ENCODE measurements around the gene OPRM1. TPM values are rescaled to one million over a fixed set of nuclear protein-coding genes. Genes with fewer than 3 reads are reported as not detected.

Gene OPRM1
- total RNA-seq, 1 experiment from 2014 or later, result not detected

DNA sequence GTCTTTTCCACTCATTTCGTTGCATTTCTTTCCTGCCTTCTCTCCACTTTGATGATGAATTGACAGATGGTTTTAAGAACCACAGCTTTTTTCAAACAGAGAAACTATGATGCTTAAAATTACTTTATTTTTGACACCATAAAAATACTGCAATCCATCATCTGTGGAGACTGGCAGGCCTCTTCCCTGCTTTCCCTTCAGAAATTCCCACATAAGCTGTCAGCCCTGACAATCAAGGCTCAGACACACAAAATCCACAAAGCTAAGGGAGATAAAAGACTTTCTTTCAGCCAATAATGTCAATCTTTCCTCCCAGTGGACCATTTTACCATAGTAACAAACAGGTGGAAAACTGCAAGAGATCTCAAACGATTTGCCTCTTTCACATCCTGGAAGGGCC lies 235.1 kb downstream of the OPRM1 start:
- Histone ChIP-seq H3K4me1 (no peaks in the 10 kb centered on the region), H3K9me3 (no peaks in the 10 kb centered on the region), H3K36me3 (ENCODE audit: control insufficient read depth, insufficient read depth, low read length) (no peaks in the 10 kb centered on the region), H3K4me3 (ENCODE audit: low read depth, low read length) (no peak overlapping the region), H3K27me3 (replicated peaks; ENCODE audit: control insufficient read depth, insufficient read depth, low read length) (no peaks in the 10 kb centered on the region)
- H3K4me3 Mint-ChIP-seq (ENCODE audit: unreplicated experiment), result no peak overlapping the region
- H3K27me3 Mint-ChIP-seq (ENCODE audit: insufficient read depth, unreplicated experiment), result no peaks in the 10 kb centered on the region
- intact Hi-C loops (cut with micrococcal nuclease; ENCODE audit: unreplicated experiment), result no loop called here
- H3K4me1 Mint-ChIP-seq (ENCODE audit: low read depth, unreplicated experiment), result no peaks in the 10 kb centered on the region
- TF ChIP-seq, protein P1, sequence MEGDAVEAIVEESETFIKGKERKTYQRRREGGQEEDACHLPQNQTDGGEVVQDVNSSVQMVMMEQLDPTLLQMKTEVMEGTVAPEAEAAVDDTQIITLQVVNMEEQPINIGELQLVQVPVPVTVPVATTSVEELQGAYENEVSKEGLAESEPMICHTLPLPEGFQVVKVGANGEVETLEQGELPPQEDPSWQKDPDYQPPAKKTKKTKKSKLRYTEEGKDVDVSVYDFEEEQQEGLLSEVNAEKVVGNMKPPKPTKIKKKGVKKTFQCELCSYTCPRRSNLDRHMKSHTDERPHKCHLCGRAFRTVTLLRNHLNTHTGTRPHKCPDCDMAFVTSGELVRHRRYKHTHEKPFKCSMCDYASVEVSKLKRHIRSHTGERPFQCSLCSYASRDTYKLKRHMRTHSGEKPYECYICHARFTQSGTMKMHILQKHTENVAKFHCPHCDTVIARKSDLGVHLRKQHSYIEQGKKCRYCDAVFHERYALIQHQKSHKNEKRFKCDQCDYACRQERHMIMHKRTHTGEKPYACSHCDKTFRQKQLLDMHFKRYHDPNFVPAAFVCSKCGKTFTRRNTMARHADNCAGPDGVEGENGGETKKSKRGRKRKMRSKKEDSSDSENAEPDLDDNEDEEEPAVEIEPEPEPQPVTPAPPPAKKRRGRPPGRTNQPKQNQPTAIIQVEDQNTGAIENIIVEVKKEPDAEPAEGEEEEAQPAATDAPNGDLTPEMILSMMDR (IDR thresholded peaks at IDR 0.05; ENCODE audit: insufficient read depth in 1 of 2, low read depth in 1 of 2, low read length in 1 of 2, severe bottlenecking in 1 of 2, unreplicated experiment in 1 of 2), result no peak
- POLR2A ChIA-PET, result no interaction called here
- no peak for DNase-seq
- H3K36me3 Mint-ChIP-seq (ENCODE audit: insufficient read depth, unreplicated experiment), result no peaks in the 10 kb centered on the region
- no peaks in the 10 kb centered on the region for H3K9me3 Mint-ChIP-seq (ENCODE audit: unreplicated experiment)
- CTCF ChIA-PET, result no interaction called here
- no peak overlapping the region for H3K27ac Mint-ChIP-seq (ENCODE audit: unreplicated experiment)
- no TSS peak for BruUV-seq (replicated peaks)

DNA sequence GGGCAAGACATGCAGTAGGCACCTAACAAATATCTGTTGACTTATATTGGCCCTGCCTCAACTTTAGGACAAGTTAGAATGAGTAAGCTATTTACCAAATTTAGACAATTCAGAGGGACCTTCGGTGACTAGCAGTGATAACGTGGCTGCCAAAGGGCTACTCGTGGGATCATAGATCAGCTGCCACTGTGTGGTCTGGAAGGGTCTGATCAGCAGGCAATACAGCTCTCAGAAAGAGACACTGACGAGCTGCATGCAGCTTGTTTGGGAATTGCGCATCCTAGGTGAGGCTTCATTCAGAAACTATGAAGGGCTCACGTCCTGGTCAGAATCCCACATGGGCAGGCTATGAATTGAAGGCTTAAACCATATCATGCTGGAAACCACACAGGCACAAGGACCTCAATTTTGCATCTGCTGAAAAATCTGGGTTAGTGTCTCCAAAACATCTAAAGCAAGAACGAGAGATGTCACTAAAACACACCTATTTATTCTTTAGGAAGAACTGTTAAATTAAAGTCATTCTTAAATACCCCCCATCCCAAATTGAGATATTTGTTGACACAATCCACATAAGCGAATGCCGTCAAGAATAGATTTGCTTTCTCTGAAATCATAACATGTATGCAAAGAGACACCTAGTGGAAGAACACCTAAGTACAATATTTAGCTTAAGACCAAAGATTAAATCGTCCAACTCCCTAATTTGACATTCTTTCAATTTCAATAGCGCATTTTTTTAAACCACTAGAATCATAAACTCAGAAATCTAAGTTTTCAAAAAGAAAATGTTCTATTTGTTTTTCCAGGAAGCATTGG lies 238.0 kb downstream of the OPRM1 start:
- no peaks in the 10 kb centered on the region for H3K9me3 ChIP-seq
- ChIA-PET POLR2A (no interaction called here), CTCF (interaction anchor here (0.6 to 1.5 kb wide), 4 partner anchors 13 to 124 kb away, joined by 3 to 12 read pairs (median 5); no protein-coding TSS in a partner anchor)
- Mint-ChIP-seq H3K4me3 (ENCODE audit: unreplicated experiment) (peak overlapping the region; percentile 40), H3K27me3 (ENCODE audit: insufficient read depth, unreplicated experiment) (no peaks in the 10 kb centered on the region), H3K9me3 (ENCODE audit: unreplicated experiment) (no peaks in the 10 kb centered on the region), H3K36me3 (ENCODE audit: insufficient read depth, unreplicated experiment) (no peaks in the 10 kb centered on the region), H3K27ac (ENCODE audit: unreplicated experiment) (no peak overlapping the region), H3K4me1 (ENCODE audit: low read depth, unreplicated experiment) (no peaks in the 10 kb centered on the region)
- H3K27me3 ChIP-seq (replicated peaks; ENCODE audit: control insufficient read depth, insufficient read depth, low read length), result no peaks in the 10 kb centered on the region
- intact Hi-C loops (cut with micrococcal nuclease; ENCODE audit: unreplicated experiment), result loop anchor here (1.0 kb wide), 2 partner anchors 94 to 121 kb away; no protein-coding TSS in a partner anchor
- H3K4me1 ChIP-seq, result no peaks in the 10 kb centered on the region
- DNase-seq, result no peak
- BruUV-seq (replicated peaks), result no TSS peak
- TF ChIP-seq, protein P1 (IDR thresholded peaks at IDR 0.05; ENCODE audit: insufficient read depth in 1 of 2, low read depth in 1 of 2, low read length in 1 of 2, severe bottlenecking in 1 of 2, unreplicated experiment in 1 of 2), result peak; percentile 25 to 46
- no peak overlapping the region for H3K4me3 ChIP-seq (ENCODE audit: low read depth, low read length)
- no peaks in the 10 kb centered on the region for H3K36me3 ChIP-seq (ENCODE audit: control insufficient read depth, insufficient read depth, low read length)

GRCh38 chr6:154277629-154278017 lies 238.6 kb downstream of the OPRM1 start:
- TF ChIP-seq, protein P1 (IDR thresholded peaks at IDR 0.05; ENCODE audit: insufficient read depth in 1 of 2, low read depth in 1 of 2, low read length in 1 of 2, severe bottlenecking in 1 of 2, unreplicated experiment in 1 of 2), result no peak
- peak overlapping the region; percentile 40 for H3K4me3 Mint-ChIP-seq (ENCODE audit: unreplicated experiment)
- intact Hi-C loops (cut with micrococcal nuclease; ENCODE audit: unreplicated experiment), result loop anchor here (1.0 kb wide), 2 partner anchors 94 to 121 kb away; no protein-coding TSS in a partner anchor
- POLR2A ChIA-PET, result no interaction called here
- H3K4me1 ChIP-seq, result no peaks in the 10 kb centered on the region
- no peak overlapping the region for H3K27ac Mint-ChIP-seq (ENCODE audit: unreplicated experiment)
- no peaks in the 10 kb centered on the region for H3K36me3 Mint-ChIP-seq (ENCODE audit: insufficient read depth, unreplicated experiment)
- no peaks in the 10 kb centered on the region for H3K9me3 Mint-ChIP-seq (ENCODE audit: unreplicated experiment)
- no peak for DNase-seq
- H3K4me1 Mint-ChIP-seq (ENCODE audit: low read depth, unreplicated experiment), result no peaks in the 10 kb centered on the region
- H3K27me3 ChIP-seq (replicated peaks; ENCODE audit: control insufficient read depth, insufficient read depth, low read length), result no peaks in the 10 kb centered on the region
- BruUV-seq (replicated peaks), result no TSS peak
- no peaks in the 10 kb centered on the region for H3K27me3 Mint-ChIP-seq (ENCODE audit: insufficient read depth, unreplicated experiment)
- CTCF ChIA-PET, result interaction anchor here (0.6 to 1.5 kb wide), 4 partner anchors 12 to 124 kb away, joined by 3 to 12 read pairs (median 5); no protein-coding TSS in a partner anchor
- 0 out of 2 replicates have a peak overlapping the region, but pooled peaks have one; percentile 7 for H3K4me3 ChIP-seq (ENCODE audit: low read depth, low read length)
- H3K9me3 ChIP-seq, result no peaks in the 10 kb centered on the region
- H3K36me3 ChIP-seq (ENCODE audit: control insufficient read depth, insufficient read depth, low read length), result no peaks in the 10 kb centered on the region

All from Caco-2 (cell line).